HEK293T (cell line): Measurements from ENCODE around the gene CCDC17.

Experiments
- BHLHE40 ChIP-seq: fragments of 450-650 bp; IDR thresholded peaks from 2 replicates; pipeline ENCODE4 v1.6.1; 2016; ENCODE audit warnings: mild to moderate bottlenecking, moderate library complexity, borderline replicate concordance
- ELF4 ChIP-seq: fragments of 450-650 bp; IDR thresholded peaks from 2 replicates; pipeline ENCODE4 v1.6.1; 2017; ENCODE audit warnings: antibody characterized with exemption
- FOXA1 ChIP-seq: fragments of 450-650 bp; IDR thresholded peaks from 2 replicates; pipeline ENCODE4 v1.6.1; 2016; ENCODE audit warnings: mild to moderate bottlenecking
- FOXK2 ChIP-seq: fragments of 450-650 bp; IDR thresholded peaks from 2 replicates; pipeline ENCODE4 v1.6.1; 2016; ENCODE audit warnings: mild to moderate bottlenecking
- LEF1 ChIP-seq: fragments of 450-650 bp; IDR thresholded peaks from 2 replicates; pipeline ENCODE4 v1.6.1; 2017; ENCODE audit warnings: mild to moderate bottlenecking, borderline replicate concordance
- SUZ12 ChIP-seq: fragments of 450-650 bp; IDR thresholded peaks from 2 replicates; pipeline ENCODE4 v1.6.1; 2016; ENCODE audit warnings: mild to moderate bottlenecking
- TARDBP ChIP-seq: fragments of 450-650 bp; IDR thresholded peaks from 2 replicates; pipeline ENCODE4 v1.6.1; 2016
- ZNF384 ChIP-seq: fragments of 450-650 bp; IDR thresholded peaks from 2 replicates; pipeline ENCODE4 v1.6.1; 2016

GRCh38 chr1:45604239-45604638 lies 19.6 kb downstream of the CCDC17 start:
- TF ChIP-seq ELF4 (no peak), FOXK2 (no peak), SUZ12 (no peak), TARDBP (no peak), ZNF384 (no peak), FOXA1 (no peak), BHLHE40 (no peak), LEF1 (no peak)
